Suppressor macrophage treated with lipopolysaccharide for 1 hour (primary cell): Measurements from ENCODE around the gene USP34.
A peak's percentile ranks its signal among the peaks of the same experiment; 100 is the strongest.
"Not testable (repeated sequence)": the region's sequence is repeated elsewhere in the genome, so short reads cannot be mapped to it uniquely, and the experiment has no call there.

Source experiments
- DNase-seq, 3 donors: peaks; one replicate each; pipeline ENCODE4 v3.0.0-alpha.2; 2020 to 2022

USP34 gene

GRCh38 chr2:61233581-61233980 lies 237.3 kb downstream of the USP34 start:
- DNase-seq, result peak; percentile 4 to 26 (median 24)

GRCh38 chr2:61229936-61230335 lies 241.0 kb downstream of the USP34 start:
- DNase-seq, result no peak

GRCh38 chr2:61222567-61222966 lies 248.3 kb downstream of the USP34 start:
- DNase-seq, result no peak

DNA sequence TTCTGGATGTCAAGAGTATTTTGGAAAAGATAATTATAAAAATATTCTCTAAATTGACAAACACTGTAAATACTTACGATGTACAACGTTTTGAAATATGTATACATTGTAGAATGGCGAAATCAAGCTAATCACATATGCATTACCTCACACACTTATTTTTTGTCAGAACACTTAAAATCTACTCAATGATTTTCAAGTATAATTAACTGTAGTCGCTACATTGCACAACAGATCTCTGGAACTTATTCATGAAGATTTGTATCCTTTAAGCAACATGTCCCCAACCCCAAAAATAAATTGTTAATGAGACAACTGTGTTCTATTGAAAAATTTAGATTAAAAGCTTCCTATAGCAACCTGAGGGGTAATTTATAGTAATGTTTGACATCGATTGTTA lies 249.1 kb downstream of the USP34 start:
- DNase-seq, result no peak

- DNase-seq, result no peak
Measured at GRCh38 chr2:61220768-61221167, 250.1 kb downstream of the USP34 start.

GRCh38 chr2:61218817-61219170 lies 252.1 kb downstream of the USP34 start:
- DNase-seq, result no peak

GRCh38 chr2:61218076-61218816 lies 252.6 kb downstream of the USP34 start:
- DNase-seq, result no peak

DNA sequence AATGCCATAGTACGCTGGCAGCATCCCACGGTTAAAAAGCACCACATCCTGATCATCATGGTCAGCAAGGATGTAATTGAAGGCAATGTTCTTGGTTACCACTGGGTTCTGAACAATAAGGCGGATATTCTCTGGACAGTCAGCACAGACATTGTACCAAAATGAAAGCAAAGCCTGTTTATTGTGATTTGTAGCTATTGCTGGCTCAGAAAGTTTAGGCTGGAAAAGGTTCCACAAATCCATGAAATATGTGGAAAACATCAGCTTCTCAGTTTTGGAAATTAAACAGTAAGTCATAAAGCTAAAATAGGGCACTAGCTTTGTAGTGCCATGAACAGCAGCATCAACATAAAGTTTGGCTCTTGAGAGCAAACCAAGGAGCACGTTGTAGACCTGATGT lies 256.7 kb downstream of the USP34 start:
- no peak for DNase-seq

GRCh38 chr2:61210332-61210981 lies 260.4 kb downstream of the USP34 start:
- peak; percentile 1 to 46 (median 38) for DNase-seq

GRCh38 chr2:61205132-61205531 lies 265.8 kb downstream of the USP34 start:
- no peak for DNase-seq

- DNase-seq, result no peak
Measured at GRCh38 chr2:61196671-61197070, 274.2 kb downstream of the USP34 start.

GRCh38 chr2:61194646-61195045 lies 276.2 kb downstream of the USP34 start:
- not testable (repeated sequence) for DNase-seq

DNA sequence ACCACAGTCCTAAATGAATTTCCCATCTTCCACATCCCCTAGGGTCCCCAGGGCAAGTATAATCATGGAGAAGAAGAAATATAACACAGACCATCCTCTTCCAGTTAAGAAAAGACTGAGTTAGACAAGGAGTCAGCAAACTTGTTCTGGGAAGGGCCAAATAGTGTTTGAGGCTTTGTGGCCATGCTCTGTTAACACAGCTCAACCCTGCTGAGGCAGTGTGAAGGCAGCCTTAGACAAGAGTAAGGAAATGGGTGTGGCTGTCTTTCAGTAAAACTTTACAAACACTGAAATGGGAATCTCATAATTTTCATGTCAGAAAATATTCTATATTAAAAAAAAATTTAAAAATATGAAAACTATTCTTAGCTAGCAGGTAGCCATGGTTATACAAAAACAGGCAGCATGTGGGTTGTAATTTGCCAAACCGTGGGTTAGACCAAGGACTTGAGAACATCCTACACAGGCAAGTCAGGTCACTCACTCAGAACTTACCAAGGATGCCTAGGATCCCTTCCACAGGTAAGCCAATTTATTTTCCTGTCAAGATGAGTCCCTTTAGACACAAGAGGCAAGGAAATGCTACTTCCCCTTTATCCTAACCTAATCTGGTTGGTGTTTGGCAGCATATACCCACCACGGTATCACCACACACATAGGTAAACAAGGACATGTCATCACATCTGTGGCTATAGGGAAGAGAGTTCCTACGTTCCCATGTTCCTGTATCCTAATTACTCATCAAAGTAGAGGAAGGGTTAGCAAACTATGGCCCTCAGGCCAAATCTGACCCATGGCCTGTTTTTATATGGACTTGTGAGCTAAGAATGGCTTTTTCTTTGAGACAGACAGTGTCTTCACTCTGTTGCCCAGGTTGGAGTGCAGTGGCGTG lies 277.0 kb downstream of the USP34 start:
- no peak for DNase-seq

DNA sequence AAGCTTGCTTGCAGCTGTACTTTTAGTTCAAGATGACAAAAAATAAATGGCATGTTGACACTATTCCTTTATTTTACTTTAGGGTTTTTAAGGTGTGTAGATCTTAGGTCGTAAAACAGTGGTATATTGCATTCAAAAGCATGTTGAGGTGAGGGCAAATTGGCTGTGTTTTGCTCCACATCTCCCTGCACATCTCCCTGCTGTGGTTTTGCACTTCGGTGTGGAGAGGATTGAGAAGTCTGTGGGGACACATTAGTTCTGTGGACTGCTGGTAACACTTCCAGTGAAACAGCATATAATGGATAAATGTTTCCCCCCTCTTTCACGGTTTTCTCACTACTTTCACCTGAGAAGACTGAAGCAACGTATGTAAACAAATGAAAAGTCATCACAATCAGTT lies 283.8 kb downstream of the USP34 start:
- DNase-seq, result no peak

DNA sequence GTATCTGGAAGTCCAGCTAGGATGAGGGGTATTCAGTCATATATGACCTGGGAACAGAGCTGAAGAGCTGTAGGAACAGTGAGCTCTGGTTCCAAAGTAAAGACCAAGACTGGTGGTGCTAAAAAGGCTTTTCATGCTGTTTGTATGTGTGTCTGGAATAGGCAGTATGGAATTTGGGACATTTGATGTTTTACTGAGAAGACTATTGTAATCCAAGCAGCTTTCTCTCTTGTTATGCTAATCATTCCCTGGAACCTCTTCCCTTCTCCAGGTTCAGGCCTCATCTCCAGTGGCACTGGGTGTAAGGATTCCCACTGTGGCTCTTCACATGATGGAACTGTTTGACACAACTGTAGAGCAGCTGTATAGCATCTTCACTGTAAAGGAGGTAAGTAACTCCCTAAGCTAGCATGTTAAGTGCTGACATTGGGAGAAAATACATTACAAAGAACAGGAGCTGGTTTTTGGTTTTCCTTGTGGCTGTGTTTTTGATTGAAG lies 285.6 kb downstream of the USP34 start:
- DNase-seq, result no peak

- no peak for DNase-seq
Measured at GRCh38 chr2:61184263-61184662, 286.6 kb downstream of the USP34 start.

DNA sequence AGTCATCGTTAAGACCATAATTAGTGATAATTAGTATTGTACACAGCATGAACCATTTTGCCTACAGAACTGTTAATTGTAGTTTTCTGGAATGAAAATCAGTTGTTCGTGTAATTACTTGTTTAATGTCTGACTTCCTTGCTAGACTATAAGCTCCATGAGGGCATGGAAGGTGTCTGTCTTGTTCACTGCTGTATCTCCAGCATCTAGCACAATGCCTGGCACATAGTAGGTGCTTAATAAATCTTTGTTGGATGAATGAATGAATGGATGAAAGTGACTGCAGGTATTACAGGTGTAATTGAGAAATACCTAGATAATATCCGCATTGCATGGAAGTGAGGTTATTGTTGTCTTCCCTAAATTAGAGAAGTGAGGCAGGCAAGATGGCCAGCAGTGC lies 287.1 kb downstream of the USP34 start:
- DNase-seq, result no peak

DNA sequence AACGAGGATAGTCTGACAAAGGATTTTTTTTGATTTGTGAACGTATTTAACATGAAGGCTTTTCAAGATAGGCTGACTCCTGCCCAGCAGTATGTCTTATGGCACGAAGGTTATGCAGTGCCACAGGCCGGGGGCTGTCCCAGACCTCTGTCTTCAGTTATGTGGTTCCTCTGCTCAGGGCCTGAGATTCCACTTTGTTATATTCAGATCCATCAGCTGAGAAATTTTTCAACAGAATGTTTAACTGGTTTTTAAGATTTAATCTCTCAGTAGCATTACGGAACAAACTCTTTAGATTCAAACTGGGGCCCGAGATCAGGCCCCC lies 288.9 kb downstream of the USP34 start:
- DNase-seq, result no peak

DNA sequence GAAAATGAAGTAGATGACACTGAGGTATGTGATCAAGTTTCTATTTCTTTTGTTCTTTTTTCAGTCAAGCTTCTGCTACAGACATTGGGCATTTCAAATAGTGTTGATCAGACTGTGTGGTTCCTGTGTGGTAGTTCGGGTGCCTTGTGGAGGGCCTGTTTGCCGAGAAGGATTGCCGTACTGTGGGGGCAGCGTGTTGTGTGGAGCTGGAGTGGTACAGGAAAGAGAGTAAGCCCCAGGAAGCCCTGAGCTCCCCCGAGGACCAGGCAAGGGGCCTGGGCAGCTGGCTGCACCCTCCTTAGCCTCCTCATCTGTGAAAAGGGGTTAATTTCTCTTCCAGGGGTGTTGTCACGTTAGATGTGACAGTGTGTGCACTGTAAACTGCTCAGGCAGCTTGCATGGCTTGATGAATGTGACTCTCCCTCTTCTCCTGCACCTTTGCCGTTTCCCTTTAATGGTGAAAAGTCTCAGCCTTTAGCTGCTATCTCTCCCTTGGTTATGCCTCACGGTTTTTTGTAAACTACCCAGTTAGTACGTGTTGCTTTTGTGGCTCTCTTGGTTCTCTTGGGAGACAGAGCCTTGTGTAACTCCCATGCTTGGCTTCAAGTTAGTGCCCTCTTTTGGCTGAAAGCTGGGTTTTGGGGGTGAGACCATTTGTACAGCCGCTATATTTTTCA lies 289.4 kb downstream of the USP34 start:
- no peak for DNase-seq

GRCh38 chr2:61180686-61181085 lies 290.2 kb downstream of the USP34 start:
- DNase-seq, result no peak

- DNase-seq, result no peak
Measured at GRCh38 chr2:61179701-61180639, 290.9 kb downstream of the USP34 start.
